Stimulated activated CD8-positive, alpha-beta memory T cell treated with anti-CD3 and anti-CD28 coated beads, Interleukin-7, amount 100 ng/mL, for 4 hours (primary cell): ENCODE results near the gene PAK6.

ENCODE experiments used
- DNase-seq, 2 donors: peaks; one replicate each; pipeline ENCODE4 v3.0.0-alpha.2; 2020; ENCODE audit warnings: low read depth in 2 of 2

PAK6 gene

DNA sequence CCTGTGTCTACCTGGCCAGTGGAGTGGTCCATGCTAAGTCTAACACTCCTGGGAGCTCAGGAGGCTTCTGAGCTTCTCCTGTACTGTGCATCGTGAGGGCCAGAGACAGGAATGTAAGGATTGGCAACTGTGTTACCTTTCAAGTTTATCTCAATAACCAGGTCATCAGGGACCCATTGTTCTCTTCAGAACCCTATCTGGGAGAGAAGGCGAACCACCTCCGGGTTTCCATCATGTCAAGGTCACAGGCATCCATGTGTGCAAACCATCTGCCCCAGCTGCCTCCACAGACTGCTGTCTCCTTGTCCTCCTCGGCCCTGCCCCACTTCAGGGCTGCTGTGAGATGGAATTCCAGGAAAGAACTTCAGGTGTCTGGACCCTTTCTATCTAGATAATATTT, 38.1 kb downstream of the PAK6 start:
- DNase-seq = no peak

DNA sequence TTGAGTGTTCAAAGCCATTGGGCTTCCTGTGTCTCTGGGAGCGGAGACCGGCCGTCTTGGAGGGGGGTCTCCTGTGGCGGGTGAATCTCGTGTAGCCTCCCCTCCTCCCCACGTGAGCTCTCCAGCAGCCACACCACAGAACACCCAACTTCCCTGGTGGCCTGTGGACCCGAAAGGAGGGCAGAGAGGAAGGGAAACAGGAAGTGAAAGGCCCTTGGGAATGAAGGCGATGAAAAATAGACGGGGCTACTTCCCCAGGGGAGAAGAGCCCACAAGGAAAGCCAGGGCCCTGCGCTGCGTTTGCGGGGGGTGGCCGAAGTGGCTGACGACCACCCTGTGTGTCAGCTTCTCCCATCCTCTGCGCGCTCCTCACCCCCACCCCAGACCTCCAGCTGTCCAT, 38.6 kb downstream of the PAK6 start:
- no peak for DNase-seq

DNA sequence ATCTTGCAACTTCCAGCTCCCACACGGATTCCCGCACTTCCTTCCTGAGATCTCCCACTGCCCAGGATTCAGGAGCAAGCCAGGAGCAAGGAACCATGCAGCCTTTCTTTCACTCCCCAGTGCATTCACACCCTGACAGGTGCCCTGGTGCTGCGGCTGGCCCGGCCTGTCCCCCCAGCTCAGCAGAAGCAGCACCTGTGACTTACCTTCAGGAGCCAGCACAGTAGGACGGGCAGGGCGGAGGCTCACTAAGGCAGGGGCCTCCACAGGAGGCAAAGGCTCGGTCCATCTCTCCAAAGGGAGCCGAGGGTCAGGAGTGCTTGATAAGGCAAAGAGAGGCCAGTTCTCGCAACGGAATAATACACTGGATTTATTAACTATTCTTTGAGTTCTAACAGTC, 39.2 kb downstream of the PAK6 start:
- no peak for DNase-seq

DNA sequence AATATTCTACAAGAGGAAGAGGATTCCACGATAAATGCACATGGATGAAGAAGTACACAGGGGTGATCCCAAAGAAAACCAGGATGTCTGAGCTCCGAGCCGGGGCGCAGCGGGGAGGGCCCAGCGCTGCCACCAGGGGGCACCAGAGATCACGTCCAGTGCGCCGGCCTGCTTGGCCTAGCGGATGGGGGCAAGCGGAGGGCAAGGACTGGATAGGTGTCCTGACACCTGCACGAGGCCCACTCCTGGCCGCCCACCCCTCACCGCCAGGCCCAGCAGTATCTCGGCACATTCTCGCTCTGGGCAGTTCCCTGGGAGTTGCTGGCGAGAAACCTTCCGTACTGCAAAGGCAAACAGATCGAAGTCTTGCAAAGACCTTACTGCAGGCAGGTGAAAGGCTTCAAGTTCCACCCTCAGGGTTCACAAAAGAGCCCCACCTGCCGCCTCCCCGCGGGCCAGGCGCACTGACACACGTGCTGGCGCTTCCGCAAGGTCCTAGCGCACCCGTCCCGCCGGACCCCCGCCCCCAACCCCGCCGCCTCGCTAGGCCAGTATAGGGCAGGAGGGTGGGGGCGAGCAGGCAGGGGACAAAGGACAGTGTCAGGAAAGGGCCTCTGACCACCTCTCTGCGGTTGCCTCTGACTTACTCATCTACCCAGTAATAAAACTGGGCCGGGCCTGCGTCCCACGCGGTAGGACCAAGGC, 40.7 kb downstream of the PAK6 start:
- peak; percentile 24 to 42 for DNase-seq

- no peak for DNase-seq
Observed at GRCh38 chr15:40280260-40281056, 41.6 kb downstream of the PAK6 start.

DNA sequence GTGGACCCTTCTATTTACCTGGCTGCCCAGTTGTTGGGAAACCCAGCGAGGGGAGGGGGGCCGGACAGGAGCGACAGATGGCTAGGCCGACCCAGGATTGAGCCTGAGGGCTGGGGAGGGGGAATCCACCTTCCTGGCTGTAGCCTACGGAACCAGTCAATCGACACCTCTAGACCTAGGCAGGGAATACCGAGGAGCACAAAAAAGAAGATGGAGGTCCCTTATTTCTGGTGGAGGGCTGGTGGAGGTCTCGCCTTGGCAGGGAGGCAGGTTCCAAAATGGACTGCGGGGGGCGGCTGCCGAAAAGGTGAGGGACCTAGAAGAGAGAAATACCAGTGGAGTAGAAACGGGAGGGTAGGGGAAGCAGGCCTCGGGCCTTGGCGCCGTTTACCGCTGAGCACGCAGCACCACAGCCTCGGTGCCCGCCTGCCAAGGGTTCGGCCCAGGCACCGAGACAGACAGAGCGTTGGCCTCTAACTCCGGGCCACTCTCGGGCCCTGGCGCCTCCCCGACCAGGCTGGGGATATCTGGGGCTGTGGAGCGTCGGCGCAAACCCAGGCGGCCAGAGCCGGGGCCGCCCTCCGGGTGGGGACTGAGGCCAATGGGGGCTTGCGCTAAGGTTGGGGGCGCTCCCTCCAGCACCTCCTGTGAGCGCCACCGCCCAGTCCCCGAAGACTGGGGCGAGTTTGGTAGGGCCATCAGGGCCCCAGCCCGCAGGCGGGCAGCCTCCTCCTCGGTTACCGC, 42.4 kb downstream of the PAK6 start:
- DNase-seq = no peak

DNA sequence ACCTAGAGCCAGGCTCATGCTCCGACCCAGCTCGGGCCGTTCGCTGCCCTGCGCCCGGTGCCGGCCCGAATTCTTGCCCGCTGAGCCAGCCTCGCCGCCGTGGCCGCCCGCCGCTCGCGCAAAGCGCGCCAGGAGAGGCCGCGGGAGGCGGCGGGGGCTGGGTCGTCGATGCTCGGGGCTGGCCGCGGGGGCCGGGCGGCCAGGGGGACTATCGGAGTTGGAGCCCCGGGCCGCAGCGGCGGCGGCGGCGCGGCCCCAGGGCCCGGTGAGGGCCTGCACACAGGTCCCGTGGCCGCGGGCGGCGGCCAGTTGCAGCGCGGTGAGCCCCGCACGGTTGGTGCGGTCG, 42.9 kb downstream of the PAK6 start:
- no peak for DNase-seq

- DNase-seq = peak in 1 of 2 donors; percentile 26
Observed at GRCh38 chr15:40282147-40282868, 43.4 kb downstream of the PAK6 start.

DNA sequence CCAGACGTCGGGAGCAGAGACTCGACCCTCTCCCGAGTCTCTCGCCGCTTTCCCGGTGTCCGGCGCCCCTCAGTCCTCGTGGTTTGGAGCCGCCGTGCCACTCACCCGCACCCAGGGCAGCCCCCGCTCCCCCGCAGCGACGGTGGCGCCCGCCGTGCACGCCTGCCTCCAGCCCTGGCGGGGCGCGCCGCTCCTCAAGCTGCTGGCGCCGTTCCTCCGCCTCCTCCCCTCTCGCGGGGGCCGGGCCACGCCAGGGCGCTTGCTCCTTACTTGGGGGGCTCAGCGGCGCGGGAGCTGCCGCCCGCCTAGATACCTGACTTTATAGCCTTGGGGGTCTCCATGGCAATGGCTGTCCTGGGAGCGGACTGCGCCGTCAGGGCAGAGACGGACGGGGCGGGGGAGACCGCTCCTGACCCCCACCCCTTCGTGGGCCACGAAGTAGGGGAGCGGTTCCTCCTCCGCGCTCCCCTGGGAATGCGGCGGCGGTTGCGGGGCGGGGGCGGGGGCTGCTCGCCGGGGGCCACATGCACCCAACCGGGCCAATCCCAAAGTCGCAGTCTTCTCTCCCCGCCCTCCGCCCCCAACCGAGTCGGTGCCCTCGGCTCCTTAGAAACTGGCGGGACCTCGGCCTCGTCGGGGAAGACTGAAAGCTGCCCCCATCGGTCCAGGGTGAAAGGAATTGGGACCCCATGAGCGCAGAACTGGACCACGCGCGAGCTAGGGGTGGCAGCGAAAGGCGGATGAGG, 44.2 kb downstream of the PAK6 start, which contains the start of gene ANKRD63:
Gene ANKRD63, minus strand, starts transcription at position 196 of the 746 bp plus-strand sequence. CDS start 478 bp downstream, outside the sequence.
- DNase-seq = peak in 1 of 2 donors; percentile 35

GRCh38 chr15:40283615-40284300, 44.9 kb downstream of the PAK6 start:
- DNase-seq = no peak

- no peak for DNase-seq
Observed at GRCh38 chr15:40285151-40285550, 46.3 kb downstream of the PAK6 start.

- no peak for DNase-seq
Observed at GRCh38 chr15:40285554-40286011, 46.7 kb downstream of the PAK6 start.

- no peak for DNase-seq
Observed at GRCh38 chr15:40286061-40286532, 47.2 kb downstream of the PAK6 start.

DNA sequence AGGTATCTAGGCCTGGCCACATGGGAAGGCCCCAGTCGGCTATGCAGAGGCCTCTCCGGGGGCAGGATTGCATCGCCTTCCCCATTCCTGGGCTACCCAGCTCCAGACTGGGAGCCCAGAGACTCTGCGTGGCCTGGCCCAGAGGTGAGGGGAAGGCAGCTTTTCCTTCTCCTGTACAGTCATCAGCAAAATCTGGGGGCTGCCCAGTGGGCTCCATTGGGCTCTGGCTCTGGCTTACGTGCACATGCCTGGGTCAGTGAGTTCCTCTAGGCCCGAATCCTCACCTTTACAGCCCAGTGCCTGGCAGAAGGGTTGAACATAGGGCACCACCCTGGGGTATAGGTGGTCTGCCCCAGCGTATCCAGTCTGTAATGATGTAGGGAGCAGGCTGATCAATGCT, 47.9 kb downstream of the PAK6 start:
- no peak for DNase-seq

DNA sequence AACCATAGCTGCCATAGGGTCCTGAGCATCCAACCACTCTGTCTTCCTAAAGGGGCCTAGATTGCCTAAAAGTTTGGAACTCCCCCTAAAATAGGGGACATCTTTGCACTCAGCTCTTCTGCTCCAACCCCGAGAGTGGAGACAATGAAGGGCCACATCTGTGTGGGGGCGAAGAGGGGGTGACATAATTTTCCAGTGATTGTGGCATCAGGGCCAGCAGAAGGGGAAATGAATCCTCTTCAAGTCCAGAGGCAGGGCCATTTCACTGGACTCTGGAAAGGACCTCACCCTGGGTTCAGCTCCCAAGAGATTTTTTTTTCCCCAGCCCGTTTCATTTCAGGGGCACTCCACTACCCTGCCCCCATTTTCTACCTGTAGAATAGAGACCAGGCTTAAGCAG, 48.6 kb downstream of the PAK6 start:
- no peak for DNase-seq

DNA sequence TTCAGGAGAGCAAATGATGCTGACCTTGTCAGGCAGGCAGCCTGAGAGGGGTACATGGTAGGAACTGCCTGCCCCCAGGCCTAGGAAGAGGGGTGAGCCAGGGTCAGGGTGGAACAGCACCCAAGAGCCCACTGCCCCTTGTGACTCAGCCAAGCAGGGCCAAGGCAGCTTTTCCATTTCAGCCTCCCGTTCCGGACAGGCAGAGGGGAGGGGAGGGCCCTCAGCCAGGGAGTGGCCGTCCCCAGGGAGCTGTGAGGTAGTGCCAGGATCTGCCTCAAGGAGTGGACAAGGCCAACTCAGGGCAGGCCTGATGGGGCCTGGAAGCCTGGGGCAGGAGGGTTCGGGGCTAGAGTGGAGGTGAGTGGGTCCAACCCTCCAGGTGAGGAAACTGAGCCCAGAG, 49.1 kb downstream of the PAK6 start:
- no peak for DNase-seq

DNA sequence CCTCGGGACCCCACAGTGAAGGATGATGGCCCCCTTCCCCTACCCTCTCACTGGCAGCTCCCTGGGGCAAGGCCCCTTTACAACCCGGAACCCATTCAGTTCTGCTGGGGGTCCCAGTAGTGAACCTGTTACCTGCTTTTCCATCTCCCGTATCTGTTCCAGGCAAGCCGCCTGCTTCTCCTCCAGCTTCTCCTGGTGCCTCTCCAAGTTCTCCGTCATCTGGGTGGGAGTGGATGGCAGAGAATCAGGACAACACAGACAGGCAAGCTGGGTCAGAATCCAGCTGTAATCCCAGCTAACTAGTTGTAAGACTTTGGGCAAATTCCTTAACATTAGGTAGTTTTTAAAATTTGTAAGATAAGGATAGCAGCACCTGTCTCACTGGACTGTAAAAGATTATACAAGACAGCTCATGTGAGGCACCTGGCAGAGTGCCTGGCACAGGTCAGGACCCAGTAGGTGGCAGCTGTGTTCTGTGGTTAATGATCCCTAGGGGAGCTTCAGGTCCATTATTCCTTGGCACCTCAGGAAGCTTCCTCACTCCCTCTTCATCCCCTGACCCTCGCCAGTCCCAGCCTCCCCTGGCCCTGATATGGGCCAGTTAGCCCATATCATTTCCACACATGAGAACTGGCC, 50.4 kb downstream of the PAK6 start:
- no peak for DNase-seq

- no peak for DNase-seq
Observed at GRCh38 chr15:40290545-40290917, 51.7 kb downstream of the PAK6 start.

DNA sequence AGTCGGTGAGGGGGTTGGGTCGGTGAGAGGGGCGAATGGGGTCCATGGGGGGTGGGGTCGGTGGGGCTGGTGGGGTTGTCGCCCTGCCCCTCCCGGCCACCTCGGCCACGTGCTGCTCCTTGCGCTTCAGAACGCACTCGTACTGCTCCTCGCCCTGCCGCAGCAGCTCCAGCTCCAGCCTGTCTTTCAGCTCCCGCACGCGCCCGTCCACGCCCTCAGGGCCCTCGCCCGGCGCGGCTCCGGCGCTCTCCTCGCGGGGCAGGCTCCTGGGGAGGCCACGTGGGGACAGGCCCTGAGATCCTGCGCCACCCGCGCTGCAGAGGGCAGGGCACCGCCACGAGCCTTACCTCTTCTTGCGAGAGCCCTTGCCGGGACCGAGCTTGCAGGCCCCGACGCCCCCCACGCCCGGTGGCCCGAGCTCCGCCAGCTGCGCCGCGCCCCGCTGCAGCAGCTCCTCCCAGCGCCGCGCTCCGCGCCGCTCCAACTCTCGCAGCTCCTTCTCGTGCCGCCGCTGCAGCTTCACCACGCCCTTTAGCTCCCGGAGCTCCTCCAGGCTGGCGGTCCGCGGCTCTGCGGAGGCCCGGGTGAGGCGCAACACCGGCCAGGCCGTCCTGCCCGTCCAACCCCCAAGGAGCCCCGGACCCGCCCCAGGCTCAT, 52.2 kb downstream of the PAK6 start:
- DNase-seq = no peak
